Measurements from ENCODE around the gene RNF44.
A peak's percentile ranks its signal among the peaks of the same experiment; 100 is the strongest.
"Not testable (repeated sequence)": the region's sequence is repeated elsewhere in the genome, so short reads cannot be mapped to it uniquely, and the experiment has no call there.

The RNF44 gene

DNA sequence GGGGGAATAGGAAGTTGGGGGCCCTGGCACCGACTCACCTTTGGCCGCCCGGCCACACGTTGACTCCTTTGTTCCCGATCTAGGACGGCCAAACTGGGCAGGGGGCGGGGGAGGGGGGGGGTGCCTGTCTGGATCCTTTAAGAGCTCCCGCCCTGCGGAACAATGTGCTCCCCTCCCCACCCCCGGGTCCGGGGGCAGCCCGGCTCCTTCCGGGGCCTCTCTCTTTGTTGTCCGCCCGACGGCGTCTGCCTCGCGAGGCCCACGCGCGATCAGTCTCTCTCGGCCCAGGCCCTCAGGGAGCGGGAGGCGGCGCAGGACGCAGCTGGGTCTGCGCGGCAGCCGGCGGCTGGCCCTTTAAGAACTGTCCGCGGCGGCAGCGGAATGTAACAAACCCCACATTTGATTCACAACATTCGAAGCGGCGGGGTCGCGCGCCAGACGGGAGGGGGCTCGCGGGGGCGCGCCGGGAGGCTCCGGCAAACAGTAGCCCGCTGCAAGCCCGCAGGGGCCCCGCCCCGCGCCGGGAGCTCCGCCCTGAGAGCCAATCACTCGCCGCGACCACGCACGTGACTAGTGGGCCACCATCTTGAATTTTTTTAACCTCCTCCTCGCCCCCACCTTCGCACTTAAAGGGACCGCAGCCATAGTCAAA lies at the start of gene RNF44:
Gene RNF44, minus strand, starts transcription at position 501 of the 652 bp plus-strand sequence. CDS start 4,930 bp downstream, outside the sequence.
- DNase-seq, result peak; percentile 84

DNA sequence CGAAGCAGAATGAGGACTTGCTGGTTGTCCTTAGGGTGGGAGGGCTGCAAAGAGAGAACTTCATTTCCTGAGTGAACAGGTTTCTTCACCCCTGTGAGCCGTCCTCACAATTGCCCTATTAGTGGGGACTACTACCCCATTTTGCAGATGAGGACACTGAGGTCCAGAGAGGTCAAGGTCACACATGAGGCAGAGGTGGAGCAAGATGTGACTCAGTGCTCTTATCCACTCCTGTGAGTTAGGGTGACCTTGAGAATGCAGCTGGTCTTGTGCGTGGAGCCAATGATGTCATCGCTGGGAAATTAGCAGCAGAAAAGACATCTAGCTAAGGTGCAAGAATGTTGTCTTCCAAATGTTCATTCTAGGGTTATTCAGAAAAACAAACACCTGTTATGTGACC lies 45.9 kb upstream of the RNF44 start:
- no peak for DNase-seq

DNA sequence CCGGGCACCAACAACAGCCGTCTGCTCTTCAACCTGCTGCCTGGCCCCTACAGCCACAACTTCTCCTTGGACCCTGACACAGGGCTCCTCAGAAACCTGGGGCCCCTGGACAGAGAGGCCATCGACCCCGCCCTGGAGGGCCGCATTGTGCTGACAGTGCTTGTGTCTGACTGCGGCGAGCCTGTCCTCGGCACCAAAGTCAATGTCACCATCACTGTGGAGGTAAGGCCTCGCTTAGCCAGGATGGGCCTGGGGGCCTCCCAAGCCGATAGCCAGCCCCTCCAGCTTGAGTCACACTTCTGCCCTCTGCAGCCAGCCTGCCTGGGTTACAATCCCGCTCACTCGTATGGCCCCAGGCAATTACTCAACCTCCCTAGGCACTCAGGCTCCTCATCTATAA lies 44.2 kb upstream of the RNF44 start:
- DNase-seq, result no peak

DNA sequence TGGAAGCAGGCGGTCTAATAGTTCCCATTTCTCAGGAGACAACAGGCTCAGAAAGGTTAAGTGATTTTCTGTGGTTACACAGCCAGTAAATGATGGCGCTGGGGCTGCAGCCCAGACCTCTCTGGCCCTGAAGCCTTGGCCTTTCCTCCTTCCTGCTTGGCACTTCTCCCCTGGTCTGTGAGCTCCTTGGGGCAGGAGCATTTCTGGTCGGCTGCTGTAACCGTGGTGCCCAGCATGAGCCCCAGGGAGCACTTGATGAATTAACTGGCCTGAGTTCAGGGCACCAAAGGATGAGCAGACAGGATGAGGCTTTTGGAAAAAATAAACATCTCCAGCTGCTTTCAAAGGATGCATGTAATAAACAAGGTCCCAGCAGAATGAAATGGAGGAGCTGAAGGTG lies 42.1 kb upstream of the RNF44 start:
- no peak for DNase-seq

DNA sequence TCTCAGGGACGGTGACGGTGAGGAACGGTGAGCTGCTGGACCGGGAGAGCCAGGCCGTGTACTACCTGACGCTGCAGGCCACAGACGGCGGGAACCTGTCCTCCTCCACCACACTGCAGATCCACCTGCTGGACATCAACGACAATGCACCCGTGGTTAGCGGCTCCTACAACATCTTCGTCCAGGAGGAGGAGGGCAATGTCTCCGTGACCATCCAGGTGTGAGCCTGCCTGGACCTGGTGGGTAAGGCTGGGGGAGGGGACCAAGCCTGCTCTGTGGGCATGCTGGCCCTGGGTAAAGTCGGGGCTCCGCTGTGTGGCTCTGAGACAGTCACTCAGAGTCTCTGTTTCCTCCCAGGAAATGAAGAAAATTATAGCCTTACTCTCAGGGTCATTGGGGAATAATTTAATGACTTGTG lies 41.2 kb upstream of the RNF44 start:
- DNase-seq, result no peak

DNA sequence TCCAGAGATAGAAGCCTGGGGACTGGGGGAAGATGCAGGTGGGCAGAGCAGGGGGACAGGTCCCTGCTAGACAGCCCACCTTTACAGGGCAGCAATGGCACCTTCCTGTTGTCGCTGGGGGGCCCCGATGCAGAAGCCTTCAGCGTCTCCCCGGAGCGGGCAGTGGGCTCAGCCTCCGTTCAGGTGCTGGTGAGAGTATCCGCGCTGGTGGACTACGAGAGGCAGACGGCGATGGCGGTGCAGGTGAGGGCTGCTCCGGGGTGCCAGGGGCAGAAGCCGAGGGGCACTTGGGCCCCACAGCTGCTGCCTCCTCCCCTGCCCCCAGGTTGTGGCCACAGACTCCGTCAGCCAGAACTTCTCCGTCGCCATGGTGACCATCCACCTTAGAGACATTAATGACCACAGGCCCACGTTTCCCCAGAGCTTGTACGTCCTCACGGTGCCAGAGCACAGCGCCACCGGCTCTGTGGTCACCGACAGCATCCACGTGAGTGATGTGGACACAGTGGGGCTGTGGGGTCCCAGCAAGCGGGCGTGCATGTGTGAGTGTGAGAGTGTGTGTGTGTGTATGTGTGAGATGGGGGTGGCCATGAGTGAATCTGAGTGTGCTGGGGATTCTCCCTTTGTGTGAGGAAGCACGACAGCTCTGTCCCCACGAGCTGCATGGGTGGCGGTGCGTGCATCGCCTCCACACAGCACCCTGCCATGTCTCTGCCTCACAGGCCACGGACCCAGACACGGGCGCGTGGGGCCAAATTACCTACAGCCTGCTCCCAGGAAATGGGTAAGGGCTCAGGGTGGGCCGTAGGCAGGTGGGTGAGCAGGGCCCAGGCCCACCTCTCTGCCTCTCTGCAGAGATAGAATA lies 40.3 kb upstream of the RNF44 start:
- no peak for DNase-seq

DNA sequence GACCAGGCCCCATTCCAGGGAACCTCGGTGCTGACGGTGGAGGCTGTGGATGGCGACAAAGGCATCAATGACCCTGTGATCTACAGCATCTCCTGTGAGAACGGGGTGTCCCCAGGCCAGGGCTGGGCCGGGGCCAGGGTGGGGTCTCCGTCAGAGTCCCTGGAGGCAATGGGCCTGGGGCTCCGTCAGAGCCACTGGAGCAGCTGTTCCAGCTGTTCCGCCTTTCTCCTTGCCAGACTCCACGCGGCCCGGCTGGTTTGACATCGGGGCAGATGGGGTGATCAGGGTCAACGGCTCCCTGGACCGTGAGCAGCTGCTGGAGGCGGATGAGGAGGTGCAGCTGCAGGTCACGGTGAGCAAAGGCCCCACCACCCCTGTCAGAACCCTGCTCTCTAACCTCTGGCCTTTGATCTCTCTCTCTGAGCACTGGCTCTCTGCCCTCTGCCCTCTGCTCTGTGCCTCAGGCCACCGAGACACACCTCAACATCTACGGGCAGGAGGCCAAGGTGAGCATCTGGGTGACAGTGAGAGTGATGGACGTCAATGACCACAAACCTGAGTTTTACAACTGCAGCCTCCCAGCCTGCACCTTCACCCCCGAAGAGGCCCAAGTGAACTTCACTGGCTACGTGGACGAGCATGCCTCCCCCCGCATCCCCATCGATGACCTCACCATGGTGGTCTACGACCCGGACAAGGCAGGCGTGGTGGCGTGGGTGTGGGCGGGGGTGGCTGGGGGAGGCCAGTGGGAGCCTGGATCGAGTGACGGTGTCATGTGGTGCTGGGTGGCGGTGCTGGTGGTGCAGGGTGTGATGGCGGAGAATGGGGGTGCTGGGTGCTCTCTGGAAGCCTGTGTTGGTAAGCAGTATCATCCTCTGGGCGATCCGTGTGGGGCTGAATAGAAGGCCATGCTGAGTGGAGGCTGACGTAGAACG lies 38.6 kb upstream of the RNF44 start:
- DNase-seq, result no peak

DNA sequence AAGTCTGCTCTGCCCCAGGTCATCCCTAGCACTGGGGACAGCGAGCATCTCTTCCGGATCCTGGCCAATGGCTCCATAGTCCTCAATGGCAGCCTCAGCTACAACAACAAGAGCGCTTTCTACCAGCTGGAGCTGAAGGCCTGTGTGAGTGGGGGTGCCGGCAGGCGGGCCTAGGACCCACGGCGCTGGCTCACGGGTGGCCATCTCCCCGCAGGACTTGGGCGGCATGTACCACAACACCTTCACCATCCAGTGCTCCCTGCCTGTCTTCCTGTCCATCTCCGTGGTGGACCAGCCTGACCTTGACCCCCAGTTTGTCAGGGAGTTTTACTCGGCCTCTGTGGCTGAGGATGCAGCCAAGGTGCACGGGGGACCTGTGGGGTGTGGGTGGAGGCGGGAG lies 37.9 kb upstream of the RNF44 start:
- no peak for DNase-seq

DNA sequence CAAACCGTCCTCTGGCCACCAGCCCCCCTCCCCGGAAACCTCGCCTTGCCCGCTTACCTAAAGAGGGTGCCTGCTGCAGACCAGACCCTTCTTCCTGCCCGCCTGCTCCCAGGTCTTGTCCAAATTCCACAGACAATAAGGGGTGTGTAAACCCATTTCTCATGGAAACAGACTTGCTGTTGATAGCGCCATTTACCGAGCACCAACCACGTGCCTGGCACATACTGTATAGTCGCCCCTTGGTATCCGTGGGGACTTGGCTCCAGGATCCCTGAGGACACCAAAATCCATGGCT lies 37.0 kb upstream of the RNF44 start:
- DNase-seq, result no peak

DNA sequence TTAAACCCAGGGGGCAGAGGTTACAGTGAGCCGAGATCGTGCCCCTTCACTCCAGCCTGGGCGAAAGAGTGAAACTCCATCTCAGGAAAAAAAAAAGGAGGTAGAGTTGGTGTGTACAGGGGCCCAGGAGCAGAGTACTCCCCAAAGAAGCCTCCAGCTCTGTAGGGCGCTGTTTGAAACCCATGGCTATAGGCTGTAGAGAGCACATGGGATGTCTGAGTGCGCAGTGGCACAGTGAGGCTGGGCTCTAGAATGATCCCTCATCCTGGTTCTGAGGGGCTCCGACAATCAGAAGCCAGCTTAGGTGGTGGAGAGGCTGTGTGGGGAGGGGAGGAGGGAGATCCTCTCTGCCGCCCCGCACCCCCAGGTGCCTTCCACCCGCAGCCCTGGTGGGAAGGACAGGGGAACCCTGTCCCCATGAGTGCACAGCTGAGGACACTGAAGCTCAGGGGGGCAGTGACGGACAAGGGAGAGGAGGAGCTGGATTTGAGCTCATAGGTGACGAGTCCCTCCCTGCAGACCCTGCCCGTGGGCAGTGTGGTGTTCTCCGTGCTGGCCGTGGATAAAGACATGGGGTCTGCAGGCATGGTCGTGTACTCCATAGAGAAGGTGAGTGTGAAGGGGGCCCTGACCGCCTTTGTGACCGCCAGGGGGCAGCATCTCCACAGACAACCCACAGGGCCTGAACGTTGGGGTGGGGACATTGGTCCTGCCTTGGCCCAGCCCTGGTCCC lies 36.5 kb upstream of the RNF44 start:
- DNase-seq, result no peak

DNA sequence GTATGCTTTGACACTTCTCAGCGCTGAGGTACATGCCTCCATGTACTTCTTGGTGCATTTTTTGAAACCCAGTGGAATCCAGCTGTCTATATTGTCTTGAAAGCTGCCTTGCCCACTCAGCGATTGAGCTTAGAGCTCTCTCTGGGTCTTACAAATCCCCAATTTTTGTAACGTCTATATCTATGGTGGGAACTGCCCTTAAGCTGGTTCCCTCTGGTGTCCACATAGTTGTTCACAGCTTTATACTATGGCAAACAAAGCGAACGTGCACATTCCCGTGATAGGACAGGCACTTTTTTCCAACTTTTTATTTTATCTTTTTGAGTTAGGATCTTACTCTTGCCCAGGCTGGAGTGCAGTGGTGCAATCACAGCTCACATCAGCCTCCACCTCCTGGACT lies 32.8 kb upstream of the RNF44 start:
- no peak for DNase-seq

DNA sequence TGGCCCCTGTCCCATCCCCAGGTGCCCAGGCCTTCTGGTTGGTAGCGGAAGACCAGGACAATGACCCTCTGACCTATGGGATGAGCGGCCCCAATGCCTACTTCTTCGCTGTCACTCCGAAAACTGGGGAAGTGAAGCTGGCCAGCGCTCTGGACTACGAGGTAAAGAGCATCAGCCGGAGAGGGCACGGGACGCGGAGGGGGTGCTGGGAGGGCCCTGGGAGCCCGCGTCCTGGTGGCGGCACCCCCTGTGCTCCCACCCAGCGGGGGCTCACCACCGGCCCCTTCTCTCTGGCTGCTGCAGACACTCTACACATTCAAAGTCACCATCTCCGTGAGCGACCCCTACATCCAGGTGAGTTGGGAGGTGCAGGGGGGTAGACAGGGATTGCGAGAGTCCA lies 31.5 kb upstream of the RNF44 start:
- no peak for DNase-seq

DNA sequence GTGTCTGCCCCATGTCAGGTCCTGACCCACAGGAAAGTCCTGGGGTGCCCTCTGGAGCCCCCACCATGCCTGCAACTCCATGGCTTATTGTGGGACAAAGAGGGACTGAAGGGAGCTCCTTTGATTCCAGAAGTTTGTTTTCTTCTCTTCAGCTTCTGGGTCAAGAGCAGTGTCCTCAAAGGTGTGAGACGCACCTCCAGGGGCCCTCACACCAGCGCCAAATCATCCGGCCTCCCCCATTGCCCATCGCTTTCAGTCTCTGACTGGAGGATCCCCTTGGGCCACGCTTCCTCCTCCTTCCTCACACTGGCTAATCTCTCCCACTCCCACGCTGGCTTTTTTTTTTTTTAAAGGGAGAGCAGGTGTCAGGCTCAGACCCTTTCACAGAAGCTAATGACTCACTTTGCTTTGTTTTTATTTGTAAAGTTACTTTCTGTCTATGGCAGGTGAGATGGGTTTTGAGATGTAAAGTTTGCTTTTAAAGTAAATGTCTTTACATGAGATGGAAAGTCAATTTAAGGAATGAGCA lies 28.6 kb upstream of the RNF44 start:
- DNase-seq, result no peak

DNA sequence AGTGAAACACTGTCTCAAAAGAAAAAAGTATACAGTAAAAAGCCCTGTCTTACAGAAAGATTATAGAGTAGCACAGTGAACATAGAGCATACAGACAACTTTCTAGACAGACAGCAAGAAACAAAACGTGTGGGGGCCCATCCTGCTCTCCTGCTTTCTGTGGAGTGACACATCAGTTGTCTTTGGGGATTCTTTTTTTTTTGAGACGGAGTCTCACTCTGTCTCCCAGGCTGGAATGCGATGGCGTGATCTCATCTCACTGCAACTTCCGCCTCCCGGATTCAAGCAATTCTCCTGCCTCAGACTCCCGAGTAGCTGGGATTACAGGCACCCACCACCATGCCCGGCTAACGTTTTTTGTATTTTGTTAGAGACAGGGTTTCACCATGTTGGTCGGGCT lies 26.8 kb upstream of the RNF44 start:
- DNase-seq, result no peak

DNA sequence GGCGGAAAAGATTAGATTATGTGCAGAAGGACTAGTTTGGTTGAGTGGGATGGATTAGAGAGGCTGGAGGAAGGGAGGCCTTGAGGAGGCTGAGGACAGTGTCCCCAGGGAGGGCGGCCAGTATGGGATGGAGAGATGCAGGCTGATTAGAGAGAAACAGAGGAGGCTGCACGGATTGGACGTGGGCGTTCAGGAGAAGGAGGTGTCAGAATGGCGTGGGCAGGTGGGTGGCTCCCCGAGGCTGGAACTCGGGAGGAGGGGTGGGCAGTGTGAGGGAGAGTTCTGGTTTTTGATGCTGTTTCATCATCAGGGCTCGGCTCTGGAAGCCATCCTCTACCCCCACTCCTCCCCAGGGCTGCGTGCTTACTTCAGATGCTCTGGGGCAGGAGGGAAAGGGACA lies 25.0 kb upstream of the RNF44 start:
- no peak for DNase-seq

DNA sequence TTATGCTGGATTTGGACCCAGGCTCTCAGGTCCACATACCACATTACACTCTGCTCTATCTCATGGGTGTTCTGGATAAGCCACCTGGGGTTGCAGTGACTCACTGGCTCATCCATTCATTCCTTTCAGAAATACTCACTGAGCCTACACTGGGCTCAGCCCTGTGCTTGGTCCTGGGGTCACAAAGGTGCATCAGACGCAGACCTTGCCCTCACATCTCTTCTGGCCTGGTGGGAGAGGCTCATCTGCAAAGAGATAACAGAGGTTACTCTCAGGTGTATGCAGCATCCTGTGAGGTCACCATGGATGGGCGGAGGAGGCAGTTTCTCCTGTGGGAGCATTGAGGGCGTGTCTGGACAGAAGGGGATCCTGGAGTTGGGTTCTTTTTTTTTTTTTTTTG lies 24.1 kb upstream of the RNF44 start:
- no peak for DNase-seq

DNA sequence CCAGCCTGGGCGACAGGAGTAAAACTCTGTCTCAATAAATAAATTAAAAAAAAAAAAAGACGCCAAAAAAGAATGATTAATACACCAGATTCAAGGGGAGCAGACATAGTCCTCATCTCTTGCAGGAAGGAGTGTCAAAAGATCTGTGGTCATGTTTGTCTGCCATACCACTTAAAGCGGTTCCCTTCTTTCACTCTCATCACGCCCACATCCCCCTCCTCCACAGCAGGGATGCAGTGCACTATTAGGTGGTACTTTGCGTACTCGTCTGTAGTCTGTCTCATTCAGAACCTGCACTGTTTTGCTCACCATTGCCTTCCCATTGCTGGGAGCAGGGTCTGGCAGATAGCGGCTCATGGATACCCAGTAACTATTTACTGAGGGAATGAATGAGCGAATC lies 23.2 kb upstream of the RNF44 start:
- no peak for DNase-seq

DNA sequence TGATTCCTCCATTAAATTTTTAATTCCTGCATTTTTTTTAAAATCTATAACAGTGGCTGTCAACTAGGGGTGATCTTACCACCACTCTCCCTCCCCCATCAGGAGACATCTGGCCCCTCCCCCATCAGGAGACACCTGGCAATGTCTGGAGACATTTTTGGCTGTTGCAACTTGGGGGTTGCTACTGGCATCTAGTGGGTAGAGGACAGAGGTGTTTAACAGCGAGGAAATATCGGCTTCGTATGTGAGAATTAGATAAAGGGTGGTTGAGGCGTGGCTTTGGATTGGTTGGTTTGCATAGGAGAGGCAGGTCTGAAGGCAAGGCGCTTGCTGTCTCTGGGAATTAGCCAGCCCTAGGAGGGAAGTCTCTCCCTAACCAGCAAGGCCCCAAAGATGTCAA lies 22.5 kb upstream of the RNF44 start:
- DNase-seq, result no peak

DNA sequence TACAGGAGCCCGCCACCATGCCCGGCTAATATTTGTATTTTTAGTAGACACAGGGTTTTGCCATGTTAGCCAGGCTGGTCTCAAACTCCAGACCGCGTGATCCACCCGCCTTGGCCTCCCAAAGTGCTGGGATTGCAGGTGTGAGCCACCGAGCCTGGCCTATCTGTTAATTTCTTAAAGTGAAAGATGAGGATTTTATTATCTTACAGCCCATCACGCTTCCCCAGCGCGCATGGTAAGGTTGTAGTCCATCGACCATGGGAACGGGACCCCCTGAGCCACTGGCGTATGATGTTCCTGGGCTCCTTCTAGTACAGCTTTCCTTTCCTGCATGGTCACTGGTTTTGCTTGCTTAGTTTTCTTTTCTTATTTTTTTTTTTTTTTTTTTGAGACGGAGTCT lies 20.6 kb upstream of the RNF44 start:
- no peak for DNase-seq

DNA sequence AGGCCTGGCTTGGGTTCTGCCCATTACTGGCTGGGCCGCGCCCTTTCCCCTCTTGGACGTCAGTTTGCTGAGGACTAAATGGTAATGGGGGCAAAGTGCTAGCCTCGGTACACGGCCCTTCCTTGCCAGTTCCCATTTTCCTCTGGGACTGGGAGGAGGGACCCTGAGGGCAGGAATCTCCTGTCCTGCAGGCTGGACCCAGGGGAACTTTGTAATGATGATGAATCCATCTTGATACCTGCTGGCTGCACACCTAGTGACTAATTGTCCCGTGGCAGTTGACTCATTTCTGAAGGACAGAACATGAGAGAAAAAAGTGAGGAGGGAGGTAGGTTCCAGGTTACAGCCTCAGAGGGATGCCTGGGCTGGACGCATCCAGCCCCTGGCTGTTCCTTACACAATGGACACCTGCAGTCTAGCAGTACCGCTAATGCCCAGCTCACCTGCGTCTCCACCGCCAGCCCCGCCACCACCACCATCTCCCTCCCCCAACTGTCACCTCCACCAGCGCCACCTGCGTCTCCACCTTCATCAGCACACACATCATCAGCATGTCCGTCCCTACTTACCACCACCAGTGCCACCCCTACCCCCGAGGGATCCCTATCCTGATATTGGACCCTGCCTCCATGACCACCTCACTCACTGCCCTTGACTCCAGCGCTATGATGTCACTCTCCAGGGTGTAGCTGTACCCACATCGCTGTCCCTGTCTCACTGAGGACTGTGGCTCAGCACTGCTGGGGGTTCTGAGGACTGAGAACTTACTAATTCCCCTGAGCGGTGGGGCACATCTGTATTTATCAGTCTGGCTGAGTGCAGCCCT lies 16.3 kb upstream of the RNF44 start:
- no peak for DNase-seq

DNA sequence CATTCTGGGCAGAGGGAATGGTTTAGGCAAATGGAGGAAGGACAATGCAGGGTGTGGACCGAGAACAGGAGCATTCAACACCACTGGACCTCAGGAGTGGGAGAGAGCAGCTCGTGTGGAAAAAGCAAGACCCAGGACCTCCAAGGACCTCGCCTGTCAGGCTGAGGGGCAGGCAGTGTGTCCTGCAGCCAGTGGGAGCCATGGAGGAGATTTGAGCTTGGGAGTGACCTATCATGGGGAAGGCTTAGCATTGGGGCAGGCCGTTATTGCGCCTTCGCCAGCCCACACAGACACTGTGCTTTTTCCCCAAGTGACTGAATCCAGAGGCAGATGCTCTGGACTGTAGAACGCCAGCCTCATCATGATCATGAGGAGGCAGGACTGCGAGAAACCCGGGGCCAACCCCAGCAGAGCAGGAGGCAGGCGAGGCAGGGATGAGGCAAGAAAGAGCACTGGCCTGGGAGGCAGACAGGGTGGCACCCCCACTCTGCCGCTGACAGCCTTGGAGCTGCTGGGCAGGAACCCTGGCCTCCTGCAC lies 15.2 kb upstream of the RNF44 start:
- no peak for DNase-seq

DNA sequence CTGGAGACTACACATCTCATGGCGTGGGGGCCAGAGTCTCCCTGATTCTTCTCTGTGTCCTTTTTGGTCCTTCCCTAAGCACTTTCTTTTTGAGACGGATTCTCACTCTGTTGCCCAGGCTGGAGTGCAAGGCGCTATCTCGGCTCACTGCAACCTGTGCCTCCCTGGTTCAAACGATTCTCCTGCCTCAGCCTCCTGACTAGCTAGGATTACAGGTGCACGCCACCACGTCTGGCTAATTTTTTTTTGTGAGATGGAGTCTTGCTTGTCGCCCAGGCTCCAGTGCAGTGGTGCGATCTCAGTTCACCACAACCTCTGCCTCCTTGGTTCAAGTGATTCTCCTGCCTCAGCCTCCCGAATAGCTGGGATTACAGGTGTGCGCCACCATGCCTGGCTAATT lies 13.7 kb upstream of the RNF44 start:
- DNase-seq, result not testable (repeated sequence)

Data from SIG-M5 (cell line).